ENCODE results near the gene TGFA. TPM values are rescaled to one million over a fixed set of nuclear protein-coding genes. Genes with fewer than 3 reads are reported as not detected.

The TGFA gene
- total RNA-seq, 2 donors from 2014 or later, result 2.0 to 3.2 TPM

GRCh38 chr2:70484086-70484485 lies 69.5 kb downstream of the TGFA start:
- 94 to 100% methylated on average over 1 of the region's 1 CpG for WGBS, 2 experiments (ENCODE audit: insufficient coverage in 1 of 2, insufficient read length in 1 of 2)
- no peak overlapping the region for H3K27ac ChIP-seq (ENCODE audit: low read depth, low read length)
- no peaks in the 10 kb centered on the region for H3K36me3 ChIP-seq (ENCODE audit: control insufficient read depth, insufficient read depth, low read length)

GRCh38 chr2:70482401-70482800 lies 71.2 kb downstream of the TGFA start:
- H3K27me3 ChIP-seq (ENCODE audit: control insufficient read depth, insufficient read depth, low read length, poor library complexity, severe bottlenecking), result no peaks in the 10 kb centered on the region
- H3K4me3 ChIP-seq (ENCODE audit: low read length), result no peak overlapping the region
- H3K9me3 ChIP-seq (ENCODE audit: control insufficient read depth, low read length), result peaks cover 5% of the 10 kb centered on the region
- no peak overlapping the region for H3K9ac ChIP-seq (ENCODE audit: extremely low read depth, low read length, poor library complexity, severe bottlenecking)
- no peak overlapping the region for H3K27ac Mint-ChIP-seq
- TF ChIP-seq, protein P1, sequence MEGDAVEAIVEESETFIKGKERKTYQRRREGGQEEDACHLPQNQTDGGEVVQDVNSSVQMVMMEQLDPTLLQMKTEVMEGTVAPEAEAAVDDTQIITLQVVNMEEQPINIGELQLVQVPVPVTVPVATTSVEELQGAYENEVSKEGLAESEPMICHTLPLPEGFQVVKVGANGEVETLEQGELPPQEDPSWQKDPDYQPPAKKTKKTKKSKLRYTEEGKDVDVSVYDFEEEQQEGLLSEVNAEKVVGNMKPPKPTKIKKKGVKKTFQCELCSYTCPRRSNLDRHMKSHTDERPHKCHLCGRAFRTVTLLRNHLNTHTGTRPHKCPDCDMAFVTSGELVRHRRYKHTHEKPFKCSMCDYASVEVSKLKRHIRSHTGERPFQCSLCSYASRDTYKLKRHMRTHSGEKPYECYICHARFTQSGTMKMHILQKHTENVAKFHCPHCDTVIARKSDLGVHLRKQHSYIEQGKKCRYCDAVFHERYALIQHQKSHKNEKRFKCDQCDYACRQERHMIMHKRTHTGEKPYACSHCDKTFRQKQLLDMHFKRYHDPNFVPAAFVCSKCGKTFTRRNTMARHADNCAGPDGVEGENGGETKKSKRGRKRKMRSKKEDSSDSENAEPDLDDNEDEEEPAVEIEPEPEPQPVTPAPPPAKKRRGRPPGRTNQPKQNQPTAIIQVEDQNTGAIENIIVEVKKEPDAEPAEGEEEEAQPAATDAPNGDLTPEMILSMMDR (conservative IDR thresholded peaks at IDR 0.05), result no peak
- H3K4me1 Mint-ChIP-seq, result peaks cover 7% of the 10 kb centered on the region
- H3K27ac ChIP-seq (ENCODE audit: low read depth, low read length), result no peak overlapping the region
- H3K27me3 Mint-ChIP-seq (ENCODE audit: insufficient read depth), result peaks cover 4% of the 10 kb centered on the region
- H3K4me1 ChIP-seq (ENCODE audit: control insufficient read depth, insufficient read depth, low read length), result no peaks in the 10 kb centered on the region
- no peaks in the 10 kb centered on the region for H3K36me3 ChIP-seq (ENCODE audit: control insufficient read depth, insufficient read depth, low read length)
- H3K9me3 Mint-ChIP-seq, result no peaks in the 10 kb centered on the region
- no peak for DNase-seq
- H3K36me3 Mint-ChIP-seq (ENCODE audit: low read depth), result no peaks in the 10 kb centered on the region
- no peak overlapping the region for H3K4me3 Mint-ChIP-seq

More at GRCh38 chr2:70484086-70484485, 69.5 kb downstream of the TGFA start:
- Mint-ChIP-seq H3K27me3 (ENCODE audit: insufficient read depth) (peaks cover 4% of the 10 kb centered on the region), H3K36me3 (ENCODE audit: low read depth) (no peaks in the 10 kb centered on the region), H3K9me3 (no peaks in the 10 kb centered on the region), H3K27ac (no peak overlapping the region), H3K4me3 (no peak overlapping the region), H3K4me1 (peaks cover 1% of the 10 kb centered on the region)
- DNase-seq, result no peak
- TF ChIP-seq, protein P1 (conservative IDR thresholded peaks at IDR 0.05), result no peak
- H3K4me1 ChIP-seq (ENCODE audit: control insufficient read depth, insufficient read depth, low read length), result no peaks in the 10 kb centered on the region
- no peaks in the 10 kb centered on the region for H3K27me3 ChIP-seq (ENCODE audit: control insufficient read depth, insufficient read depth, low read length, poor library complexity, severe bottlenecking)
- peaks cover 5% of the 10 kb centered on the region for H3K9me3 ChIP-seq (ENCODE audit: control insufficient read depth, low read length)
- H3K9ac ChIP-seq (ENCODE audit: extremely low read depth, low read length, poor library complexity, severe bottlenecking), result no peak overlapping the region
- no peak overlapping the region for H3K4me3 ChIP-seq (ENCODE audit: low read length)

DNA sequence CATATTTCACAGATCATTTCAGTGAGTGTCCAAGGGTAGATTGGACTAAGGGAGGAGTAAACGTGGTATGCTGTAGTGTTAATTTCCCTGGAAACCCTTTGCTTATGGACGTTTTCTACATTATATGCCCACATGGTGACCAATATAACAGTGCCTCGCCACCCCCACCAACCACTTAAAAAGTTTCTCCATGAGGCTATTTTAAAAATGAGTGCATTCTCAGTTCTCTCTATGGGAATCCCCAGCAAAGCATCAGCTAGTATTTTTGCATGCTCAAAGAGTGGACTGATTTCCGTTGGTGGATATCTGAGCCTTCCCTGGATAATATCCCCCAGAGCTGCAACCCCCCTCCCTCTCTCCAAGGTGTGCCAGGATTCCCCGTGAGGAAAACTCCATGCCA lies 73.2 kb downstream of the TGFA start:
- H3K27me3 ChIP-seq (ENCODE audit: control insufficient read depth, insufficient read depth, low read length, poor library complexity, severe bottlenecking), result no peaks in the 10 kb centered on the region
- no peak overlapping the region for H3K27ac Mint-ChIP-seq
- DNase-seq, result no peak
- no peaks in the 10 kb centered on the region for H3K4me1 ChIP-seq (ENCODE audit: control insufficient read depth, insufficient read depth, low read length)
- H3K36me3 ChIP-seq (ENCODE audit: control insufficient read depth, insufficient read depth, low read length), result no peaks in the 10 kb centered on the region
- 89 to 100% methylated on average over 2 to 5 of the region's 5 CpGs for WGBS, 2 experiments (ENCODE audit: insufficient coverage in 1 of 2, insufficient read length in 1 of 2)
- no peak overlapping the region for H3K9ac ChIP-seq (ENCODE audit: extremely low read depth, low read length, poor library complexity, severe bottlenecking)
- peaks cover 11% of the 10 kb centered on the region for H3K4me1 Mint-ChIP-seq
- no peaks in the 10 kb centered on the region for H3K36me3 Mint-ChIP-seq (ENCODE audit: low read depth)
- no peaks in the 10 kb centered on the region for H3K9me3 Mint-ChIP-seq
- H3K9me3 ChIP-seq (ENCODE audit: control insufficient read depth, low read length), result peaks cover 5% of the 10 kb centered on the region
- no peak overlapping the region for H3K27ac ChIP-seq (ENCODE audit: low read depth, low read length)
- TF ChIP-seq, protein P1 (conservative IDR thresholded peaks at IDR 0.05), result no peak
- H3K4me3 ChIP-seq (ENCODE audit: low read length), result no peak overlapping the region
- H3K27me3 Mint-ChIP-seq (ENCODE audit: insufficient read depth), result peaks cover 4% of the 10 kb centered on the region
- H3K4me3 Mint-ChIP-seq, result no peak overlapping the region
